DOHH2 (cell line): ENCODE results near the gene GLRX3.

Experiments
- H3F3A ChIP-seq: fragments of 200-600 bp; sonication (generic), shearing (Covaris generic); 2 replicates; pipeline ENCODE4 v1.6.0; 2016; ENCODE audit warnings: antibody characterized with exemption, mild to moderate bottlenecking; ENCODE audit not compliant: control insufficient read depth, insufficient read depth
- H3K27ac ChIP-seq: fragments of 200-600 bp; sonication (generic); 2 replicates; pipeline ENCODE4 v1.5.1; 2014; ENCODE audit warnings: low read depth, mild to moderate bottlenecking, low read length, moderate library complexity
- H3K27me3 ChIP-seq: fragments of 200-600 bp; sonication (generic); 2 replicates; pipeline ENCODE4 v1.6.1; 2014; ENCODE audit warnings: mild to moderate bottlenecking, low read length, mixed read lengths; ENCODE audit not compliant: control insufficient read depth
- H3K36me3 ChIP-seq: fragments of 200-600 bp; sonication (generic); 2 replicates; pipeline ENCODE4 v1.6.1; 2014; ENCODE audit warnings: mild to moderate bottlenecking, low read length, moderate library complexity, mixed read lengths; ENCODE audit not compliant: control insufficient read depth
- H3K4me1 ChIP-seq: fragments of 200-600 bp; sonication (generic); 2 replicates; pipeline ENCODE4 v1.6.1; 2014; ENCODE audit warnings: mild to moderate bottlenecking, low read length, mixed read lengths; ENCODE audit not compliant: control insufficient read depth
- H3K4me2 ChIP-seq: fragments of 200-600 bp; sonication (generic); 2 replicates; pipeline ENCODE4 v1.6.0; 2014; ENCODE audit warnings: mild to moderate bottlenecking, low read length, moderate library complexity
- H3K4me3 ChIP-seq: fragments of 200-600 bp; sonication (generic); 2 replicates; pipeline ENCODE4 v1.5.1; 2014; ENCODE audit warnings: mild to moderate bottlenecking, low read length, mixed read lengths
- H3K79me2 ChIP-seq: fragments of 200-600 bp; sonication (generic); 2 replicates; pipeline ENCODE4 v1.6.1; 2014; ENCODE audit warnings: mild to moderate bottlenecking, low read length, mixed read lengths; ENCODE audit not compliant: control insufficient read depth
- H3K9me2 ChIP-seq: fragments of 200-600 bp; sonication (generic); replicated peaks from 2 replicates; pipeline ENCODE4 v1.6.1; 2014; ENCODE audit warnings: mild to moderate bottlenecking, low read length, mixed read lengths; ENCODE audit not compliant: control insufficient read depth
- H3K9me3 ChIP-seq: fragments of 200-600 bp; sonication (generic); 2 replicates; pipeline ENCODE4 v1.6.1; 2014; ENCODE audit warnings: antibody characterized with exemption, low read length, mixed read lengths; ENCODE audit not compliant: control insufficient read depth, insufficient read depth
- H4K20me1 ChIP-seq: fragments of 200-600 bp; sonication (generic); 2 replicates; pipeline ENCODE4 v1.6.0; 2014; ENCODE audit warnings: low read depth, mild to moderate bottlenecking, antibody characterized with exemption, low read length, moderate library complexity; ENCODE audit not compliant: control insufficient read depth, insufficient read depth
- EZH2phosphoT487 ChIP-seq: fragments of 200-600 bp; sonication (generic); IDR thresholded peaks from 2 replicates; pipeline ENCODE4 v1.6.1; 2017; ENCODE audit warnings: borderline replicate concordance, mild to moderate bottlenecking, antibody characterized with exemption, low read length, moderate library complexity, mixed read lengths
- TF ChIP-seq, protein P1 (sequence below): fragments of 200-600 bp; sonication (generic); IDR thresholded peaks from one replicate; pipeline ENCODE4 v1.5.1; 2014; ENCODE audit warnings: antibody characterized with exemption, mild to moderate bottlenecking, low read depth, low read length; ENCODE audit not compliant: poor library complexity, severe bottlenecking

Gene GLRX3

DNA sequence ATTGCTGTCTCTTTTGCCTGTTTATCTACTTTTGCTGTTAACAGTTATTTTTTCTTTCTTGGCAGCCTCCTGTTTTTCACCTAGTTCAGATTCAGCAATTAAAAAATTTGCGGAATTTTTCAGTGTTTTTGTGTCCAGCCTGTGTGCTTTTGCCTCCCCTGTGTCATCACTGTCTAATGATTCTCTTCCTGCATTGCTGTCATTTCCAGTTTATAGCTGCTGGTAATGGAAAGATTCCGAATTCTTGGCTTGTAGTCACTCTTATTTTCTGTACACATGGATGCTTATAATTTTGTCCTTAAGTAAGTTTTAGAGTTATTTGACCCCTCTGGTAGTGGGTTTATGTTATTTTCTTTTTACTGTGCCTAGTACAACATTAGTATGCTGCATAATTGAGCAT, 25.1 kb downstream of the GLRX3 start:
- Histone ChIP-seq H3K4me3 (no peak overlapping the region), H3K4me2 (no peak overlapping the region), H3K9me2 (no peaks in the 10 kb centered on the region), H3K9me3 (no peaks in the 10 kb centered on the region), H3K36me3 (peaks cover 61% of the 10 kb centered on the region), H3K27me3 (no peaks in the 10 kb centered on the region), H3K27ac (no peak overlapping the region), H4K20me1 (peaks cover 7% of the 10 kb centered on the region; the same call in 1 of the 2 replicates), H3F3A (peaks cover 7% of the 10 kb centered on the region), H3K79me2 (peaks cover 40% of the 10 kb centered on the region), H3K4me1 (peaks cover 23% of the 10 kb centered on the region)
- TF ChIP-seq, protein P1, sequence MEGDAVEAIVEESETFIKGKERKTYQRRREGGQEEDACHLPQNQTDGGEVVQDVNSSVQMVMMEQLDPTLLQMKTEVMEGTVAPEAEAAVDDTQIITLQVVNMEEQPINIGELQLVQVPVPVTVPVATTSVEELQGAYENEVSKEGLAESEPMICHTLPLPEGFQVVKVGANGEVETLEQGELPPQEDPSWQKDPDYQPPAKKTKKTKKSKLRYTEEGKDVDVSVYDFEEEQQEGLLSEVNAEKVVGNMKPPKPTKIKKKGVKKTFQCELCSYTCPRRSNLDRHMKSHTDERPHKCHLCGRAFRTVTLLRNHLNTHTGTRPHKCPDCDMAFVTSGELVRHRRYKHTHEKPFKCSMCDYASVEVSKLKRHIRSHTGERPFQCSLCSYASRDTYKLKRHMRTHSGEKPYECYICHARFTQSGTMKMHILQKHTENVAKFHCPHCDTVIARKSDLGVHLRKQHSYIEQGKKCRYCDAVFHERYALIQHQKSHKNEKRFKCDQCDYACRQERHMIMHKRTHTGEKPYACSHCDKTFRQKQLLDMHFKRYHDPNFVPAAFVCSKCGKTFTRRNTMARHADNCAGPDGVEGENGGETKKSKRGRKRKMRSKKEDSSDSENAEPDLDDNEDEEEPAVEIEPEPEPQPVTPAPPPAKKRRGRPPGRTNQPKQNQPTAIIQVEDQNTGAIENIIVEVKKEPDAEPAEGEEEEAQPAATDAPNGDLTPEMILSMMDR = no peak
- TF ChIP-seq EZH2phosphoT487 = no peak

DNA sequence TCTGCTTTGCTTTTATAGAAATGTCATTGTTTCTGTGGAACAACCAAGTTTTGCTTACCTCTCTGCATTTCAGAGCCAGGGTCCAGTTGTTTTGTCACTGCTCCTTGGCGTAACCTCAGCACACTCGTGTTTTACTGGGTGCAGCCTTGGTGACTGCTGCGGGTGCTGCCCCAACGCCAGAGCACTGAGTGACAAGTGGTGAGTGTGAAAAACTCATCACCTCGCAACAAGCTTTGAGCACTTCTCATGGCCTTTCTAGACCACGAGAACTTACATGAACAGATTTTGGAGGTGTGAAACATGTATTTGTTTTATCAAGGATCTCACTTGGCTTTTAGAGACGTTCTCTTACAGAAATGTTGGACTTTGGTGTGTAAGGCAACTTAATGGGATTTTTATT, 31.0 kb downstream of the GLRX3 start:
- H3K27me3 ChIP-seq = no peaks in the 10 kb centered on the region
- no peaks in the 10 kb centered on the region for H3K9me3 ChIP-seq
- no peaks in the 10 kb centered on the region for H3K9me2 ChIP-seq
- no peak overlapping the region for H3K4me2 ChIP-seq
- H3K36me3 ChIP-seq = peaks cover 72% of the 10 kb centered on the region
- 0 out of 2 replicates have a peak, but pooled peaks cover 5% of the 10 kb centered on the region for H3K79me2 ChIP-seq
- no peaks in the 10 kb centered on the region for H3F3A ChIP-seq
- no peaks in the 10 kb centered on the region for H4K20me1 ChIP-seq
- no peak overlapping the region for H3K4me3 ChIP-seq
- H3K4me1 ChIP-seq = no peaks in the 10 kb centered on the region
- no peak for TF ChIP-seq EZH2phosphoT487
- no peak overlapping the region for H3K27ac ChIP-seq

DNA sequence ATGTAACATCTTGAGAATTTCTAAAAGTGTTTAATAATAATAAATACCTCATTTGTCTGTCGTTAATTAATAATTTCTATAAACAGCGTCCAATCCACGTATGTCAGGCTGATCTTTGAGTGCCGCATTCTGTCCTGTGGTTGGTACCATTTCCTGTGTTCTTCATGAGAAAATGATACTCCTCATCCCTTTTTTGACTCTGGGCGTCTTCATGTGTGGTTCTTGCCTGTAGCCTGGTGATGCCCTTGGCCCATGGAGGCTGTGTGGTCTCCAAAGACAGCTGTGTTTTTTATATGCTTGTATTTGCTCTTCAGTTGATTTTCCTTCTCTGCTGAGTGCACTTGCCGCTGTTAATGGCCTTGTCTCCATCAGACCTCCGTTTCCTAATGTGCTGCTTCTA, 31.5 kb downstream of the GLRX3 start:
- H3K79me2 ChIP-seq = 0 out of 2 replicates have a peak, but pooled peaks cover 5% of the 10 kb centered on the region
- TF ChIP-seq, protein P1 = no peak
- no peak for TF ChIP-seq EZH2phosphoT487
- no peak overlapping the region for H3K4me2 ChIP-seq
- H3K4me3 ChIP-seq = no peak overlapping the region
- H4K20me1 ChIP-seq = no peaks in the 10 kb centered on the region
- H3K9me3 ChIP-seq = no peaks in the 10 kb centered on the region
- no peaks in the 10 kb centered on the region for H3K9me2 ChIP-seq
- H3K4me1 ChIP-seq = no peaks in the 10 kb centered on the region
- H3F3A ChIP-seq = no peaks in the 10 kb centered on the region
- H3K27me3 ChIP-seq = no peaks in the 10 kb centered on the region
- no peak overlapping the region for H3K27ac ChIP-seq
- peaks cover 72% of the 10 kb centered on the region for H3K36me3 ChIP-seq

DNA sequence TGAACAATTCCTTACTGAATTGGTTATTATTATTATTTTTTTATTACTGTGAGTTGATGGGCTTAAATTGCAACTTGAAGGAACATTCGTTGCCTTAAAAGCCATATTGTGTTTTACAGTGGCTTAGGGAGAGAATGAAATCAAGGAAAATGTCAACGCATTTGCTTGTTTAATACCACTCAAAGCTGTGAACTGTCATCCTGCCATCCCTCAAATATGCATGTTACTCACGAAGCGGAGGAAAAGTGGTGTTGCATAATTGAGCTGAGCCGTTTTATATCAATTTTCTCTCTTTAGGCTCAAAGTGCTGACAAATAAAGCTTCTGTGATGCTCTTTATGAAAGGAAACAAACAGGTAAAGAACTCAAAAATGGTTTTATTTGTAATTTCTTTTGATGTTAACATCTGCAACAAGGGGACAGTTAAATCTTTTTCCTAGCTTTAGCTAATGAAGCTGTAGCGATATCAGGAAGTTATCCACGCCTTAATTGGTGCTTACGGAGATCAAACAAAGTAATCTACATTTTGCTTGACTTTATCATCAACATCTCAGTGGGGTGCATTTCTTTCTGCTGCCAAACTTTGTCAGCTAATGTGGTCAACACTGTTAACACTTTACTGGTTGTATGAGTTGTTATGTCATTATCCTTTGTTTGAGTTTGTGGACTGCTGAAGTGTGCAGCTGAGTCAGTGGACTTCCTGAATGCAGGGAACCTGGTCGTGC, 33.1 kb downstream of the GLRX3 start:
- H3F3A ChIP-seq = no peaks in the 10 kb centered on the region
- H3K79me2 ChIP-seq = 0 out of 2 replicates have a peak, but pooled peaks cover 5% of the 10 kb centered on the region
- H3K4me2 ChIP-seq = no peak overlapping the region
- no peaks in the 10 kb centered on the region for H3K4me1 ChIP-seq
- TF ChIP-seq, protein P1 = no peak
- no peak for TF ChIP-seq EZH2phosphoT487
- H3K9me2 ChIP-seq = no peaks in the 10 kb centered on the region
- no peak overlapping the region for H3K27ac ChIP-seq
- no peaks in the 10 kb centered on the region for H3K9me3 ChIP-seq
- no peaks in the 10 kb centered on the region for H3K27me3 ChIP-seq
- no peak overlapping the region for H3K4me3 ChIP-seq
- H3K36me3 ChIP-seq = peaks cover 78% of the 10 kb centered on the region
- 0 out of 2 replicates have a peak, but pooled peaks cover 3% of the 10 kb centered on the region for H4K20me1 ChIP-seq
